Stimulated activated CD8-positive, alpha-beta memory T cell treated with anti-CD3 and anti-CD28 coated beads, Interleukin-12 subunit alpha, Interleukin-12 subunit beta, amount 100 ng/mL, for 24 hours (primary cell): Measurements from ENCODE around the gene SORBS2.

Experiments
- DNase-seq: peaks from one replicate; pipeline ENCODE4 v3.0.0-alpha.2; 2020; ENCODE audit errors: extremely low read depth

The SORBS2 gene

GRCh38 chr4:185800266-185800945, 11.6 kb downstream of the SORBS2 start:
- DNase-seq, result no peak

GRCh38 chr4:185799442-185799841, 12.6 kb downstream of the SORBS2 start:
- DNase-seq, result no peak

GRCh38 chr4:185797596-185798338, 14.2 kb downstream of the SORBS2 start:
- no peak for DNase-seq

- no peak for DNase-seq
Observed at GRCh38 chr4:185797018-185797417, 15.0 kb downstream of the SORBS2 start.

- DNase-seq, result no peak
Observed at GRCh38 chr4:185796176-185796575, 15.8 kb downstream of the SORBS2 start.

- DNase-seq, result no peak
Observed at GRCh38 chr4:185794637-185795036, 17.4 kb downstream of the SORBS2 start.

- no peak for DNase-seq
Observed at GRCh38 chr4:185793716-185794115, 18.3 kb downstream of the SORBS2 start.

GRCh38 chr4:185793116-185793485, 18.9 kb downstream of the SORBS2 start:
- no peak for DNase-seq

GRCh38 chr4:185792384-185793115, 19.4 kb downstream of the SORBS2 start:
- DNase-seq, result no peak

- DNase-seq, result no peak
Observed at GRCh38 chr4:185787926-185788679, 23.9 kb downstream of the SORBS2 start.

GRCh38 chr4:185786422-185786821, 25.6 kb downstream of the SORBS2 start:
- DNase-seq, result no peak

GRCh38 chr4:185783574-185783973, 28.4 kb downstream of the SORBS2 start:
- DNase-seq, result no peak

GRCh38 chr4:185782523-185782922, 29.5 kb downstream of the SORBS2 start:
- no peak for DNase-seq

GRCh38 chr4:185781555-185782215, 30.3 kb downstream of the SORBS2 start:
- DNase-seq, result no peak

- no peak for DNase-seq
Observed at GRCh38 chr4:185780472-185780871, 31.5 kb downstream of the SORBS2 start.

GRCh38 chr4:185779517-185779916, 32.5 kb downstream of the SORBS2 start:
- no peak for DNase-seq

GRCh38 chr4:185778307-185778706, 33.7 kb downstream of the SORBS2 start:
- no peak for DNase-seq

- DNase-seq, result no peak
Observed at GRCh38 chr4:185775792-185776555, 36.0 kb downstream of the SORBS2 start.

GRCh38 chr4:185774845-185775680, 36.9 kb downstream of the SORBS2 start:
- no peak for DNase-seq

GRCh38 chr4:185774131-185774653, 37.8 kb downstream of the SORBS2 start:
- no peak for DNase-seq
